Calu3 (cell line): ENCODE data around the gene PRSS56. TPM values are rescaled to one million over a fixed set of nuclear protein-coding genes. Genes with fewer than 3 reads are reported as not detected.

ENCODE experiments used
- BruUV-seq: library from RNA; stranded (reverse); fragments of 400-500 nt; replicated peaks from 2 replicates; lab custom pipeline; 2021; lab: Mats Ljungman, UMichigan
- CTCF ChIA-PET: fragments of 300-600 bp; sonication (Branson Sonifier 250); formaldehyde crosslinking; loops from one replicate; lab custom pipeline; 2022; ENCODE audit warnings: antibody characterized with exemption; lab: Charles Lee
- DNase-seq: peaks from one replicate; pipeline ENCODE4 v3.0.0; 2022
- H3K27ac Mint-ChIP-seq: one replicate; pipeline ENCODE4 v1.8.0; 2022; ENCODE audit warnings: mixed read lengths; ENCODE audit not compliant: unreplicated experiment
- H3K27me3 Mint-ChIP-seq: one replicate; pipeline ENCODE4 v1.8.0; 2022; ENCODE audit warnings: mixed read lengths; ENCODE audit not compliant: unreplicated experiment
- H3K36me3 Mint-ChIP-seq: one replicate; pipeline ENCODE4 v1.8.0; 2022; ENCODE audit warnings: mild to moderate bottlenecking, moderate library complexity, mixed read lengths; ENCODE audit not compliant: insufficient read depth, unreplicated experiment
- H3K4me1 Mint-ChIP-seq: one replicate; pipeline ENCODE4 v1.8.0; 2022; ENCODE audit warnings: mild to moderate bottlenecking, low read depth, mixed read lengths; ENCODE audit not compliant: unreplicated experiment
- H3K4me3 Mint-ChIP-seq: one replicate; pipeline ENCODE4 v1.8.0; 2022; ENCODE audit warnings: mild to moderate bottlenecking, low read depth, moderate library complexity, mixed read lengths; ENCODE audit not compliant: unreplicated experiment
- H3K9me3 Mint-ChIP-seq: one replicate; pipeline ENCODE4 v1.8.0; 2022; ENCODE audit warnings: low read depth, mixed read lengths; ENCODE audit not compliant: unreplicated experiment
- intact Hi-C: fragments of 100-400 bp; cut with micrococcal nuclease; formaldehyde crosslinking; loops from one replicate; pipeline ENCODE4 v1.10.0; 2022; ENCODE audit not compliant: unreplicated experiment
- total RNA-seq: library from RNA; stranded (reverse); gene quantifications from 2 replicates; pipeline ENCODE4 v1.2.3, GENCODE V29; 2022
- TF ChIP-seq, protein P1 (sequence below): fragments of 200-600 bp; IDR thresholded peaks from one replicate; pipeline ENCODE4 v1.8.0; 2022; ENCODE audit warnings: antibody characterized with exemption; ENCODE audit not compliant: unreplicated experiment

Gene PRSS56
- total RNA-seq, 1 experiment from 2014 or later, result not detected

DNA sequence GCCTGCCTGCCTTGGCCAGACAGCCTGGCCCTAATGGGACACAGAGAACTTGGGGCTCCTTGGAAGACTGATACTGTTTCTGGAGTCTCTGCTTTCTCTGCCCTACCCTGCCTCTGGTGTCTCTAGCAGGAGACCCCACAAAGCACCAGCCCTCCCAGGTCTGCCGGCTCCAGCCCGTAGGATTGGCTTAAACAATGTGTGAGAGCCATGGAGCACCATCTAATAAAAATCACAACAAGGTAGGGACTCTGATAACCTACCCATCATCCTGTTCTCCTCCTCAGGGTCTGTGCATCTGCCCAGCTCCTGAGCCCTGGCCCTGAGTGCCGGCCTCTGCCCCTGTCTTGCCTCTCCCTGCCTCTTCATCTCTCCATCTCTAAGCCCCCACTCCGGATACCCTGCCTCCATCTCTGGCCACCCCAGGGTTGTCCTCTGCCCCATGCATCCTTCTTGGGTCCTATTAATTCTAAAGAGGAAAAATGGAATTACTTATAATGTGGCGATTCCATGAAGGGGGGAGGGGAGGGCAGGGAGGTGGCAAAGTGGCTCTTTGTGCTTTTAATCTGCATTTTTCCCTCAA lies 31.4 kb upstream of the PRSS56 start:
- no peaks in the 10 kb centered on the region for H3K9me3 Mint-ChIP-seq
- no peaks in the 10 kb centered on the region for H3K36me3 Mint-ChIP-seq
- BruUV-seq, result no TSS peak
- H3K4me1 Mint-ChIP-seq, result no peaks in the 10 kb centered on the region
- no peak overlapping the region for H3K4me3 Mint-ChIP-seq
- TF ChIP-seq, protein P1, sequence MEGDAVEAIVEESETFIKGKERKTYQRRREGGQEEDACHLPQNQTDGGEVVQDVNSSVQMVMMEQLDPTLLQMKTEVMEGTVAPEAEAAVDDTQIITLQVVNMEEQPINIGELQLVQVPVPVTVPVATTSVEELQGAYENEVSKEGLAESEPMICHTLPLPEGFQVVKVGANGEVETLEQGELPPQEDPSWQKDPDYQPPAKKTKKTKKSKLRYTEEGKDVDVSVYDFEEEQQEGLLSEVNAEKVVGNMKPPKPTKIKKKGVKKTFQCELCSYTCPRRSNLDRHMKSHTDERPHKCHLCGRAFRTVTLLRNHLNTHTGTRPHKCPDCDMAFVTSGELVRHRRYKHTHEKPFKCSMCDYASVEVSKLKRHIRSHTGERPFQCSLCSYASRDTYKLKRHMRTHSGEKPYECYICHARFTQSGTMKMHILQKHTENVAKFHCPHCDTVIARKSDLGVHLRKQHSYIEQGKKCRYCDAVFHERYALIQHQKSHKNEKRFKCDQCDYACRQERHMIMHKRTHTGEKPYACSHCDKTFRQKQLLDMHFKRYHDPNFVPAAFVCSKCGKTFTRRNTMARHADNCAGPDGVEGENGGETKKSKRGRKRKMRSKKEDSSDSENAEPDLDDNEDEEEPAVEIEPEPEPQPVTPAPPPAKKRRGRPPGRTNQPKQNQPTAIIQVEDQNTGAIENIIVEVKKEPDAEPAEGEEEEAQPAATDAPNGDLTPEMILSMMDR, result no peak
- DNase-seq, result no peak
- CTCF ChIA-PET, result no interaction called here
- peaks cover 80% of the 10 kb centered on the region for H3K27me3 Mint-ChIP-seq
- intact Hi-C loops, result no loop called here
- no peak overlapping the region for H3K27ac Mint-ChIP-seq

- intact Hi-C loops, result no loop called here
- no peaks in the 10 kb centered on the region for H3K4me1 Mint-ChIP-seq
- CTCF ChIA-PET, result no interaction called here
Observed at GRCh38 chr2:232489516-232490220, 30.5 kb upstream of the PRSS56 start.

DNA sequence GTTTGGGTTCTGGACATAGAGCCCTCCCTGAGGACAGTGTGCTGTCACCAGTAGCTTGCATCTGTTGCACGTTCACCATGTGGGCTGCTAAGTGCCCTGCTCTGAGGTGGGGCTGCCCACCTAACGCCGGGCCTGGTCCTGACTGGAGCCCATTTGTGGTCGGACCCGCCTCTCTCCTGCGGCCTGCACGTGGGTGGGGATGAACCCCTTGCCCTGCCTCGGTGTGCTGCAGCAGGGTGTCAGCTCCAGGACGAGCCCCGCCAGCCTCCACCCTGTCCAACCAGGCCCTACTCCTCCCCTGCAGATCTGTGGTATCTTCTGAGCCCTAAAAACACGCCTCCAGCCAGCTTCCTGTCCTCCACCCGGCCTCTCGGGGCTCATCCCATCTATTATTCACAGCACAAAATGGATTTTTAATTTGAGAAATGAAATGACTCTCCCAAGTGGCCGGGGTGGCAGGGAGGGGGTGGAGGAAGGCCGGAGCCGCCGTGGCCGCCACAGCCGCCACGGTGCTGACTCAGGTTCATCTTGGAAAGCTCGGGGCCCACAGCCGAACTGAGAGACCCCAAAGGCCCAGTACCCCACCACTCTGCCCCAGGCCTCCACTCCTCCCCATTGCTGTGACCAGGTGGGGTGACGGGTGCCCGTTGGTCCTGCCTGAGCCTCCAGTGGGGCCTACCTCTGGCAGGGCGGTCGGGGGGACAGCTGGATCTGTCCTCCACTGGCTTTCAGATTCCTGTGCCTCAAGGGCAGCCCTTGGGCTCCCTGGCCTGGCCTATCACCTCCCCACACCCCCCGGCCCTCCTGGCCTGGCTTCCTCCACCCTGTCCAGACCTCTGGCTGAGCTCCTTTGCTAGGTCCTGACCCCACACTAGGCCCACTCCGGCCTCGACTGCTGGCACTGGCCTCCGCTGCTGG lies 29.7 kb upstream of the PRSS56 start:
- Mint-ChIP-seq H3K4me1 (no peaks in the 10 kb centered on the region), H3K9me3 (no peaks in the 10 kb centered on the region), H3K36me3 (no peaks in the 10 kb centered on the region), H3K27ac (no peak overlapping the region), H3K4me3 (no peak overlapping the region), H3K27me3 (peaks cover 72% of the 10 kb centered on the region)
- TF ChIP-seq, protein P1, result no peak
- CTCF ChIA-PET, result no interaction called here
- no TSS peak for BruUV-seq
- intact Hi-C loops, result no loop called here
- no peak for DNase-seq

More at GRCh38 chr2:232489516-232490220, 30.5 kb upstream of the PRSS56 start:
- Mint-ChIP-seq H3K36me3 (no peaks in the 10 kb centered on the region), H3K27me3 (peaks cover 80% of the 10 kb centered on the region), H3K9me3 (no peaks in the 10 kb centered on the region), H3K4me3 (no peak overlapping the region), H3K27ac (no peak overlapping the region)
- TF ChIP-seq, protein P1, result no peak
- no peak for DNase-seq
- no TSS peak for BruUV-seq

- CTCF ChIA-PET, result no interaction called here
Observed at GRCh38 chr2:232491139-232491780, 28.9 kb upstream of the PRSS56 start.

More at GRCh38 chr2:232491139-232491780, 28.9 kb upstream of the PRSS56 start:
- no TSS peak for BruUV-seq
- Mint-ChIP-seq H3K27ac (no peak overlapping the region), H3K4me3 (no peak overlapping the region), H3K27me3 (peaks cover 67% of the 10 kb centered on the region), H3K36me3 (no peaks in the 10 kb centered on the region), H3K4me1 (no peaks in the 10 kb centered on the region), H3K9me3 (no peaks in the 10 kb centered on the region)
- no peak for DNase-seq
- TF ChIP-seq, protein P1, result no peak
- intact Hi-C loops, result no loop called here
